KBM-7 (cell line): ENCODE results near the gene IVD.

Experiments used
- DNase-seq: peaks from one replicate; pipeline ENCODE4 v3.0.0-alpha.2; 2015
- in situ Hi-C: fragments of 300-500 bp; cut with MboI; formaldehyde crosslinking; loops from 2 replicates; pipeline ENCODE4 v1.14.3; 2020; ENCODE audit warnings: low sequenced_read_pairs, low pct_unique_long_range_greater_than_20kb, mixed read lengths

The IVD gene

DNA sequence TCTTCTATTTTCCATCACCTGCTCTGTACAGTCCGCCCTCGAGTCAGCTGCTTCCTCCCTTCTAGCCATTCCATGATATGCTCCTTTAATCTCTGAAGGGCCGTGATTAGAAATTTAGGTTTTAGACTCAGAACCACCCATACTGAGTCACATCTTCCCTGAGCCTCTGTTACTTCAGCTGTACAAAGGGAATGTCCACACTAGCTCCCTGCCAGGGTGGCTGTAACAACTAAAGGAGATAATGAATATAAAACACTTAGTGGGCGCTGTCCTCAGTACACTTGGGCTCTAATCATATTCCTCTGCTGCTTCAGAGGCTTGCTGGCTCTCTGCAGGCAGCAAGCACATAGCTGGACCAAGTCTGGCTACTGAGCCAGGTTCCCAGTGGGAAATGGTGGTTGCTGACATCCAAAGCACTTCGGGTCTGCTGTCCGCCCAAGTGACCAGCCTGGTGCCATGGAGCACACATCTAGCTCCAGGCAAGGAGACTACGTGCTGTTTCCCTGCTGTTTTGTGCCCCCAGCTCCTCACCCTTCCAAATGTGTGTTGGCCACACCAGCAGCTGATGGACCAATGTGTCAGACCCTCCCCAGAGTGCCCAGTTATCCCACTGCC is 64.3 kb downstream of the IVD start:
- no peak for DNase-seq
- in situ Hi-C loops, result no loop called here

DNA sequence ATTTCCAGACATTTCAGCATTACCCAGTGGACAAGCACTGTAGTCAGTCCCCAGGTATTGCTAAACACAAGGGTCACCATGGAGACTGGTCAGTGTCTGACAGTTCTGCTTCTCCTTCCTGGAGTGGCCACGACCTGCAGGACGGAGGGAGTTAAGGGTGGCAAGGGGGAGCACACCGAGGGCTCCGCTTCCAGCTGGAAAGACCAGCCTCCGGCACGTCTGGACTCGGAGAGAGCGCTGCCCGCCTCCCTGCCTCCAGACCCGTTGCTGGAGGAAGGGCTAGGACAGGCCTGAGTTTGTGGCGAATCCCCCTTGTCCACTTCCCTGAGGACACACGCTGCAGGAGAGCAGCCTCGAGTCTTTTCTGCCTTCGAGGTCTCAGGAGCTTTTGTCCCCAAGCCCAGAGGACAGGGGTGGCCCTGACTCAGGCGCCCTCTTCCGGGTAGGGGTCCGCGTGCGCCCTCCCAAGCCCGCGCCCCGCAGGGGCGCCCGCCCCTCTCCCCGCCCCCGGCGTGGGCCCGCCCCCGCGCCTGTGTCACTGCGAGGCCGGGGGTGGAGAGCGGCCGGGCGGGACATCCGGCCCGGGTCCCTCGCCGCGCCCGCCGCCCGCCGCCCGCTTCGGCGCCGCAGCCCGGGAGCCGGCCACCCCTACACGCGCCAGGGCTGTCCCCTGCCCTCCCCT is 65.0 kb downstream of the IVD start, which contains the start of gene CHST14:
CHST14 (plus strand) TSS at position 562 of the 682 bp plus-strand sequence. CDS start 230 bp downstream, outside the sequence.
- DNase-seq, result peak; percentile 48
- in situ Hi-C loops, result no loop called here
